ENCODE measurements around the gene BCLAF1. TPM values are rescaled to one million over a fixed set of nuclear protein-coding genes. Genes with fewer than 3 reads are reported as not detected.
"Not testable (repeated sequence)": the region's sequence is repeated elsewhere in the genome, so short reads cannot be mapped to it uniquely, and the experiment has no call there.

Gene BCLAF1
- total RNA-seq, 1 experiment from 2014 or later, result 59.0 TPM

DNA sequence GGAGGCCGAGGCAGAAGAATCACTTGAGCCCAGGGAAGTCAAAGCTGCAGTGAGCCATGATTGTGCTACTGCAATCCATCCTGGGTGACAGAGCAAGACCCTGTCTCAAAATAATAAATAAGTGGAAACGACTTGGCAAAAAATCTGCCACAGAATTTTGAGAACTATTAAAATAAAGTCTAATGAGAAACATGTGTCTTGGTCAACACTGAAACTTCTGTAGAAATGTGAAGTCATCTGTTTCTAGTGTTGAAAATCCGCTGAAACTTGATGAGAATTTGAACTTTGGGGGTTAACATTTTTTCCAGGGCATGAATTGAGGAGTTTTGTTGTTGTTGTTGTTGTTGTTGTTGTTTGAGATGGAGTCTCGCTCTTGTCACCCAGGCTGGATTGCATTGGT, 29.0 kb upstream of the BCLAF1 start:
- H3K36me3 ChIP-seq (replicated peaks; ENCODE audit: control insufficient read depth, insufficient read depth, low read length), result no peaks in the 10 kb centered on the region
- H3K4me3 ChIP-seq (ENCODE audit: insufficient read depth, low read depth, low read length), result no peak overlapping the region
- no peak for DNase-seq
- H3K27me3 ChIP-seq (ENCODE audit: control insufficient read depth, insufficient read depth, low read length), result no peaks in the 10 kb centered on the region

DNA sequence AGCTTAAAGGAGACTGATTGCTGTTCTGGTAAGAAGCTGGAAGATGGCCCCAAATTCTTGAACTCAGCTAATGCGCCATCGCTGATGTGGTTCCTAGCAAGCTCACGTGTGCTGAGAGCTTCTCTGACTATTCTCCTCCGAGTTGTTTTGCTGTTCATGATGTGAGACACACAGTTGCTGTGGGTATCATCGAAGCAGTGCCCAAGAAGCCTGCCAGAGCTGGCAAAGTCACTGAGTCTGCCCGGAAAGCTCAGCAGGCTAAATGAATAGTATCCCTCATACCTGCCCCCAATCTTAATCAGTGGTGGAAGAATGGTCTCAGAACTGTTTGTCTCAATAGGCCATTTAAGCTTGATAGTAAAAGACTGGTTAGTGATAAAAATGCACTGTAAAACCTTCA, 28.3 kb upstream of the BCLAF1 start:
- Histone ChIP-seq H3K36me3 (replicated peaks; ENCODE audit: control insufficient read depth, insufficient read depth, low read length) (no peaks in the 10 kb centered on the region), H3K27me3 (ENCODE audit: control insufficient read depth, insufficient read depth, low read length) (no peaks in the 10 kb centered on the region), H3K4me3 (ENCODE audit: insufficient read depth, low read depth, low read length) (no peak overlapping the region)
- no peak for DNase-seq

DNA sequence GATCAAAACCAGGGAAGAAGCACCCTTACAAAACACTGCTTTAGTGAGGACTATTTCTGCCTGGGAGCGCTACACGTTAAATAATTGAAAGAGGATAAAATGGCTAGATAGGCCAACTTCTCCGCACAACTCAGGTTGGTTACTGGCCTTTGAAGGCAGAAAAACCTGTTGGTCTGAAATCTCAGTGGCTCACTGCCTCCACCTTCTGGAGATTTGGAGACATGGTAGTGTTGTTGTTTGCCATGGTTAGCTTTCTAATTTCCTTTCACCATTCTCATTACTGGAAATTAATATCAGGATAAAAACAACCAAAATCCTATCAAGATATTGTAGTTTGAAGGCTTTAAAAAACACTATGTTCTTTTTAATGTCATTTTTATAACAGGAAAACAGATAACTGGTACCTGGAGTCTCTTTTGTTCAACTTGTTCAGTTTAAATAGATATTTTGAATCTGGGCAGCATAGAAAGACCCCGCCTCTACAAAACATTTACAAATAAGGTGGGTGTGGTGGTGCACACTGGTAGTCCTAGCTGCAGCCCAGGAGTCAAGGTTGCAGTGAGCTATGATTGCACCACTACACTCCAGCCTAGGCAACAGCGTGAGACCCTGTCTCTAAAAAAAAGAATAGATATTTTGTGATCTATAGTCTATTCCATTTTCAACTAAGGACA, 27.5 kb upstream of the BCLAF1 start:
- DNase-seq, result peak; percentile 35
- no peak overlapping the region for H3K4me3 ChIP-seq (ENCODE audit: insufficient read depth, low read depth, low read length)
- no peaks in the 10 kb centered on the region for H3K36me3 ChIP-seq (replicated peaks; ENCODE audit: control insufficient read depth, insufficient read depth, low read length)
- H3K27me3 ChIP-seq (ENCODE audit: control insufficient read depth, insufficient read depth, low read length), result no peaks in the 10 kb centered on the region

DNA sequence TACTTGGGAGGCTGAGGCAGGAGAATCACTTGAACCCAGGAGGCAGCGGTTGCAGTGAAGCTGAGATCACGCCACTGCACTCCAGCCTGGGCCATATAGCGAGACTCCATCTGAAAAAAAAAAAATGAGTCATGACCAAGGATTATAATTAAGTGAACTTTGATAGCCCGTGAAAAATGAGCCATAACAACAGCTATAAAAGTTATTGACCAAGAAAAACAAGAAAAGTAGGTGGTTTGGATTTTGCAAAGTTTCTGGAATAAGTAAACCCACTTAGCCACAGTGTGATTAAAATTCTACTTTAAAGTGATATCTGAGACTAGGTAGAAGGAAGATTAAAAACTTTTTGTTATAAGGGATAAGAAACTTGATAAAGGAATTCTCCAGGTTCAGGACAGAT, 25.9 kb upstream of the BCLAF1 start:
- Histone ChIP-seq H3K27me3 (ENCODE audit: control insufficient read depth, insufficient read depth, low read length) (no peaks in the 10 kb centered on the region), H3K36me3 (replicated peaks; ENCODE audit: control insufficient read depth, insufficient read depth, low read length) (no peaks in the 10 kb centered on the region), H3K4me3 (ENCODE audit: insufficient read depth, low read depth, low read length) (no peak overlapping the region)
- no peak for DNase-seq

DNA sequence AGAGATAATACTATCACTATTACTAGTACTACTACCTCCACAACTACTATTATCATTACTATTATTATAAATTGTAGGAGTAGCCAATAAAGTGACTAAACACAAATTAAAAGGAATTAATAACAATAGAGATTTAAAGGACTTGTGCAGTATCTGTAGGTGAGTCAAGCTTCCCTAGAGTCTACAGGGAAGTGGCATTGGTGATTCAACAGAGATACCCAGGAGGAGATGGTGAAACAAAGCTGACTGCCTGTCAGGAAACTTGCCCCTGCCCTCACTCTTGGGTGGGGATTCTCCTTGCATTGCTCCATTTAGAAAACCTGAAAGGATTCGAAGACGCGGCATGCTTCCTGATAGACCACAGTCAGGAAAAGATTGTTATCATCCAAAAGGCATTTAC, 23.3 kb upstream of the BCLAF1 start:
- no peaks in the 10 kb centered on the region for H3K27me3 ChIP-seq (ENCODE audit: control insufficient read depth, insufficient read depth, low read length)
- H3K36me3 ChIP-seq (replicated peaks; ENCODE audit: control insufficient read depth, insufficient read depth, low read length), result no peaks in the 10 kb centered on the region
- H3K4me3 ChIP-seq (ENCODE audit: insufficient read depth, low read depth, low read length), result no peak overlapping the region
- no peak for DNase-seq

DNA sequence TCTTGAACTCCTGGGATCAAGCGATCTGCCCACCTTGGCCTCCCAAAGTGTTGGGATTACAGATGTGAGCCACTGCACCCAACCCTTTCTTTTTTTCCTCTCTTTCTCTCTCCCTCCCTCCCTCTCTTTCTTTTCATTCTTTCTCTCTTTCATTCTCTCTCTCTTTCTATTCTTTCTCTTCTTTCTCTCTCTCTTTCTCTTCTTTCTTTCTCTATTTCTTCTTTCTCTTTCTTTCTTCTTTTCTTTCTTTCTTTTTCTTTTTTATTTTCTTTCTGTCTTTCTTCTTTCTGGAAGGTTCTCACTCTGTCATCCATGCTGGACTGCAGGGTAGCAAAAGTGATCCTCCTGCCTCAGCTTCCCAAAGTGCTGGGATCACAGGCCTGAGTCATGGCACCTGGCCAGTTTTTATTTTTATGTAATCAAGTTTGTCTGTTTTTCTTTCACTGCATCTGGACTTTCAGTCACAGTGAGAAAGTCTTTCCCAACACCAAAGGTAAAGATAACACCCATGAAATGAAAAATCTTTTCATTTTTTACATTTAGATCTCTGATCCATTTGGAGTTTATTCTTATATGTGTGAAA, 20.2 kb upstream of the BCLAF1 start:
- H3K4me3 ChIP-seq (ENCODE audit: insufficient read depth, low read depth, low read length), result no peak overlapping the region
- no peaks in the 10 kb centered on the region for H3K36me3 ChIP-seq (replicated peaks; ENCODE audit: control insufficient read depth, insufficient read depth, low read length)
- no peaks in the 10 kb centered on the region for H3K27me3 ChIP-seq (ENCODE audit: control insufficient read depth, insufficient read depth, low read length)
- DNase-seq, result no peak

DNA sequence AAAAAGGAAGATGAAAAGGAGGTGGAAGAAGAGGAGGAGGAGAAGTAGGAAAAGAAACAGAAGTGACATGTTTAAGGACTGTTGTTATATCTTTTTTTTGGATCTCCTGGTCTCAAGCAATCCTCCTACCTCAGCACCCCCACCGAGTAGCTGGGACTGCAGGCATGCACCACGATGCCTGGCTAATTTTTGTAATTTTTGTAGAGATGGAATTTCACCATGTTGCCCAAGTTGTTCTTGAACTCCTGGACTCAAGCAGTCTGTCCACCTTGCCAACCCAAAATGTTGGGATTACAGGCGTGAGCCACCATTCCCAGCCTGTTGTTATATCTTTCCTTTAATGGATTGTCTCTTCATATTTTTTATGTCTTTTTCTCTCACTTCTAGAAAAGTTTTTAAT, 19.5 kb upstream of the BCLAF1 start:
- H3K4me3 ChIP-seq (ENCODE audit: insufficient read depth, low read depth, low read length), result no peak overlapping the region
- no peaks in the 10 kb centered on the region for H3K27me3 ChIP-seq (ENCODE audit: control insufficient read depth, insufficient read depth, low read length)
- no peak for DNase-seq
- no peaks in the 10 kb centered on the region for H3K36me3 ChIP-seq (replicated peaks; ENCODE audit: control insufficient read depth, insufficient read depth, low read length)

DNA sequence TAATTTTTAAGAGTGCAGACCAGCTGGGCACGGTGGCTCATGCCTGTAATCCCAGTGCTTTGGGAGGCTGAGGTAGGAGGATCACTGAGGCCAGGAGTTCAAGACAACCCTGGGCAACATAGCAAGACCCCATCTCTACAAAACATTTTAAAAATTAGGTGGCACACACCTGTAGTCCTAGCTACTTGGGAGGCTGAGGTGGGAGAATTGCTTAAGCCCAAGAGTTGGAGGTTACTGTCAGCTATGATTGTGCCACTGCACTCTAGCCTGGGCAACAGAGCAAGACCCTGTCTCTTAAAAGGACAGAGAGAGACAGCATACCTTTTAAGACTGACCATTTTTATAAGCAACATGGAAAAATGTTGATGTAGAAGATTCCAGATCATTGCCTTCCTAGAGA, 18.8 kb upstream of the BCLAF1 start:
- not testable (repeated sequence) for H3K27me3 ChIP-seq (ENCODE audit: control insufficient read depth, insufficient read depth, low read length); H3K4me3 ChIP-seq (ENCODE audit: insufficient read depth, low read depth, low read length); DNase-seq; H3K36me3 ChIP-seq (replicated peaks; ENCODE audit: control insufficient read depth, insufficient read depth, low read length)

DNA sequence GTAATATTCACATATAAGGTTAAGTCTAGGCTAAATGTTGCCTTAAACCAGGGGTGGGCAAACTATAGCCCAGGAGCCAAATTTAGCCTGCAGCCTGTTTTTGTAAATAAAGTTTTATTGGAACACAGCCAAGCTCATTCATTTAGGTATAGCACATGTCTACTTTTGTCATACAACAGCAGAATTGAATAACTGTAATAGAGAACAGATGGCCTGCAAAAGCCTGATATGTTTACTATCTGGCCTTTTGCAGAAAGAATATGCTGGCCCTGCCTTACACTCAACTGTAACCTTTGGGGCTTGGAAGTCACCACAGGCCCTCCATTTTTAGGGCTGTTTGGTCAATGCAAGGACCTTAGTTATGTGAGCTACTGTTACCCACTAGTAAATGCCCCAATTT, 17.7 kb upstream of the BCLAF1 start:
- Histone ChIP-seq H3K36me3 (replicated peaks; ENCODE audit: control insufficient read depth, insufficient read depth, low read length) (no peaks in the 10 kb centered on the region), H3K4me3 (ENCODE audit: insufficient read depth, low read depth, low read length) (no peak overlapping the region), H3K27me3 (ENCODE audit: control insufficient read depth, insufficient read depth, low read length) (no peaks in the 10 kb centered on the region)
- DNase-seq, result no peak

DNA sequence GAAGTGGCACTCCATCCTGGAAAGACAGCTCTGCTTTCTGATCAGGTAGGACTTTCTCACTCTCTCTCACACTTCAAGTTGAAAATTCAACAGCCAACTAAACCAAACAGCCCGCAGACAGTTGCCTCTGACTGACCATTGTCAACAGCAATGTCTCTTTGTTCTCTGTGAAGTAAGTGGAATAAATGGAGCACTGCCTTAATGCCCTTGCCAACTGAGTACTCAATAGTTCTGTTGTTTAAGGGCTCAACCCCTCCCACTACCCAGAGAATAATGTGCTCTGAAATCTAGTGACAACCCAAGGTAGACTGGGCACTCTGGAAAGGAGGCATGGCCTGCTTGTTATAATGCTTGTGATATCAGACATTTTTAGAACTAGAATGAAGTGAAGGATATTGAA, 16.8 kb upstream of the BCLAF1 start:
- Histone ChIP-seq H3K4me3 (ENCODE audit: insufficient read depth, low read depth, low read length) (no peak overlapping the region), H3K27me3 (ENCODE audit: control insufficient read depth, insufficient read depth, low read length) (no peaks in the 10 kb centered on the region), H3K36me3 (replicated peaks; ENCODE audit: control insufficient read depth, insufficient read depth, low read length) (no peaks in the 10 kb centered on the region)
- no peak for DNase-seq

DNA sequence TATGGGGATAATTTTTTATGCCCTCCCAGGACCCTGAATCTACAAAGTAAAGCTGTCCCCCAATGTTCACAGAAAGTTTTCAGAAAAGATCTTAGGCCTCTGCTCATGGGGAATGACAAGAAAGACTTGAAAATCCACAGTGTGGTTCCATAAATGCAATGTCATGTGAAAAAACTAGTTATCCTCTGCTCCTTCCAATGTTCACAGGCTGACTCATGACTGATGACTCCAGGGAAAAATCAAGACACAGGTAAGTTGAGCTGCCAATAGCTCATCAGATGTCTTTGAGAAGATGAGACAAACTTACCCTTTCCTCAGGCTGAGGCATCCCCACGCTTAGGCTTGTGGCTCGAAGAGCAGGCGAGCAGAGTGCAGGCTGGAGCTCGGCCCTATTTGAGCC, 14.8 kb upstream of the BCLAF1 start:
- Histone ChIP-seq H3K36me3 (replicated peaks; ENCODE audit: control insufficient read depth, insufficient read depth, low read length) (no peaks in the 10 kb centered on the region), H3K27me3 (ENCODE audit: control insufficient read depth, insufficient read depth, low read length) (no peaks in the 10 kb centered on the region), H3K4me3 (ENCODE audit: insufficient read depth, low read depth, low read length) (no peak overlapping the region)
- no peak for DNase-seq

DNA sequence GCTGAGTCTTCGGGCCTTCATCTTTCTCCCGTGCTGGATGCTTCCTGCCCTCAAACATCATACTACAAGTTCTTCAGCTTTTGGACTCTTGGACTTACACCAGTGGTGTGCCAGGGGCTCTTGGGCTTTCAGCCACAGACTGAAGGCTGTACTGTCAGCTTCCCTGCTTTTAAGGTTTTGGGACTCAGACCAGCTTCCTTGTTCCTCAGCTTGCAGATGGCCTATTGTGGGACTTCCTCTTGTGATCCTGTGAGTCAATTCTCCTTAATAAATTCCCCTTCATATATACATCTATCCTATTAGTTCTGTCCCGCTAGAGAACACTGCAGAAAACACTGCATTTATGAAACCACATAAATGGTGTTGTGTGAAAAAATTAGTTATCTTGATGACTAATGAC, 13.9 kb upstream of the BCLAF1 start:
- Histone ChIP-seq H3K27me3 (ENCODE audit: control insufficient read depth, insufficient read depth, low read length) (no peaks in the 10 kb centered on the region), H3K4me3 (ENCODE audit: insufficient read depth, low read depth, low read length) (no peak overlapping the region)
- DNase-seq, result no peak

DNA sequence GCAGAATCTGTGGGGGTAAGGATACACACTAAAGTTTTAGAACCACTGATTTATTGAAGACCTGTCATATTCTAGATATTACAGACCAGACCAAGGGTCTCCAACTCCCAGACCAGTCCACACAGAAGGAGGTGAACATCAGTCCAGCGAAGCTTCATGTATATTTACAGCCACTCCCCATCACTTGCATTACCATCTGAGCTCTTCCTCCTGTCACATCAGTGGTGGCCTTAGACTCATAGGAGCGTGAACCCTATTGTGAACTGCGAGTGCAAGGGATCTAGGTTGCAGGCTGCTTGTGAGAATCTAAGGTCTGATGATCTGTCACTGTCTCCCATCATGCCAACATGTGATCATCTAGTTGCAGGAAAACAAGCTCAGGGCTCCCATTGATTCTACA, 5.0 kb upstream of the BCLAF1 start:
- Histone ChIP-seq H3K36me3 (replicated peaks; ENCODE audit: control insufficient read depth, insufficient read depth, low read length) (no peaks in the 10 kb centered on the region), H3K4me3 (ENCODE audit: insufficient read depth, low read depth, low read length) (no peak overlapping the region), H3K27me3 (ENCODE audit: control insufficient read depth, insufficient read depth, low read length) (no peaks in the 10 kb centered on the region)
- no peak for DNase-seq

More for the DNA sequence above, 13.9 kb upstream of the BCLAF1 start:
- H3K36me3 ChIP-seq (replicated peaks; ENCODE audit: control insufficient read depth, insufficient read depth, low read length), result no peaks in the 10 kb centered on the region

DNA sequence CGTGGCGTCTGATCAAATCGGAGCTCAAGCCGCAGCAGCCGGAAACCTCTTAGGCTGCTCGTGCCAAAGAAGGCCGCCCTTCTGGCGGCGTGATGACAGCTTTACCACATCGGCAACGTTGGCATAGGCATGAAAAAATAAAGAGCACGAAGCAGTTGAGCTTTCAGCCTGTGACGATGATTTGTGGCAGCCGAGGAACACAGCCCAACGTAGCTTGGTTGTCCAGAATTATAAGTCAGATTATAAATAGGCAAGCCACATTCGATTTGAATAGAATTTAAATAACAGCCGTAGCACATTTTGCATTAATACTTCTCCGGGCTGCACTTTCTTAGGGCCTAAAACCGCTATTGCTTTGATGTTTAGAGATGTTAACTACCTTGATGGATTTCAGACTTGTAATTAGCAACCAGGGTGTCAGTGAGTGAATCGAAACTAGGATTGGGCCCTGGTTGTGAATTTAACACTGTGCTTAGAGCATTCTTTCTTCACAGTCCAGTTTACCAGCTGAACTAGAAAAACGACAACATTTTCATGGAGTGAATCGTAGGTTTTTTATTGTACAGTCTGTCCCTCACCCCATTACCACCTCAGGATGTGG, 864 bp upstream of the BCLAF1 start:
- no peaks in the 10 kb centered on the region for H3K36me3 ChIP-seq (replicated peaks; ENCODE audit: control insufficient read depth, insufficient read depth, low read length)
- DNase-seq, result peak; percentile 45
- no peaks in the 10 kb centered on the region for H3K27me3 ChIP-seq (ENCODE audit: control insufficient read depth, insufficient read depth, low read length)
- H3K4me3 ChIP-seq (ENCODE audit: insufficient read depth, low read depth, low read length), result peak overlapping the region; percentile 81

DNA sequence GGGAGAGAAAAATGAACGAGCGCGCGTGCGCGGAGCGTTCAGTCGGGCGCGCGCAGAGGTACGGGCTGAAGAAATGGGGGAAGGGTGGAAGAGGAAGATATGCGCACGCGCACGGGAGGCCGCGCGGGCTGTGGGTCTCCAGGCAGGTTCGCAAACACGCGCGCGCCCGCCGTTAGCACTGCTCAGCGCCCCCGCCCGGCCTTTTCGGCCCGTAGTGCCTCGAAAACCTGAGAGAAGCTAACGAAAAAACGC, 393 bp downstream of the BCLAF1 start:
- DNase-seq, result peak; percentile 88
- Histone ChIP-seq H3K4me3 (ENCODE audit: insufficient read depth, low read depth, low read length) (peak overlapping the region; percentile 81), H3K36me3 (replicated peaks; ENCODE audit: control insufficient read depth, insufficient read depth, low read length) (no peaks in the 10 kb centered on the region; the same call in 1 of the 2 replicates), H3K27me3 (ENCODE audit: control insufficient read depth, insufficient read depth, low read length) (no peaks in the 10 kb centered on the region)

All from H7 (cell line).